Hepatocyte (in vitro differentiated cells): ENCODE results near the gene CAP1. TPM values are rescaled to one million over a fixed set of nuclear protein-coding genes. Genes with fewer than 3 reads are reported as not detected.

ENCODE experiments used
- DNase-seq: peaks from one replicate; pipeline ENCODE4 v3.0.0-alpha.2; 2016; ENCODE audit warnings: low spot score
- H2AFZ ChIP-seq: fragments of 200-600 bp; sonication (generic); 2 replicates; pipeline ENCODE4 v1.6.0; 2016; ENCODE audit warnings: antibody characterized with exemption, mild to moderate bottlenecking
- H3K27ac ChIP-seq: fragments of 200-600 bp; sonication (generic); 2 replicates; pipeline ENCODE4 v1.5.1; 2016; ENCODE audit warnings: mild to moderate bottlenecking
- H3K27me3 ChIP-seq: fragments of 200-600 bp; sonication (generic); 2 replicates; pipeline ENCODE4 v1.6.1; 2016
- H3K36me3 ChIP-seq: fragments of 200-600 bp; sonication (generic); replicated peaks from 2 replicates; pipeline ENCODE4 v1.5.1; 2016; ENCODE audit warnings: low read depth; ENCODE audit not compliant: insufficient read depth
- H3K4me1 ChIP-seq: fragments of 200-600 bp; sonication (generic); 2 replicates; pipeline ENCODE4 v1.5.1; 2016; ENCODE audit warnings: mild to moderate bottlenecking, moderate library complexity; ENCODE audit not compliant: insufficient read depth
- H3K4me2 ChIP-seq: fragments of 200-600 bp; sonication (generic); 2 replicates; pipeline ENCODE4 v1.6.0; 2016
- H3K4me3 ChIP-seq: fragments of 200-600 bp; sonication (generic); 2 replicates; pipeline ENCODE4 v1.5.1; 2016; ENCODE audit warnings: mild to moderate bottlenecking
- H3K79me2 ChIP-seq: fragments of 200-600 bp; sonication (generic); 2 replicates; pipeline ENCODE4 v1.6.0; 2017; ENCODE audit warnings: mild to moderate bottlenecking
- H3K9me2 ChIP-seq: fragments of 200-600 bp; sonication (generic); replicated peaks from 2 replicates; pipeline ENCODE4 v1.6.0; 2017; ENCODE audit warnings: mild to moderate bottlenecking; ENCODE audit not compliant: insufficient read depth
- H3K9me3 ChIP-seq: fragments of 200-600 bp; sonication (generic); 2 replicates; pipeline ENCODE4 v1.5.1; 2016; ENCODE audit warnings: low read depth, mild to moderate bottlenecking
- H4K20me1 ChIP-seq: fragments of 200-600 bp; sonication (generic); 2 replicates; pipeline ENCODE4 v1.6.0; 2016; ENCODE audit warnings: mild to moderate bottlenecking; ENCODE audit not compliant: insufficient read depth, poor library complexity, severe bottlenecking
- EZH2 ChIP-seq: fragments of 200-600 bp; sonication (generic); IDR thresholded peaks from 2 replicates; pipeline ENCODE4 v1.6.1; 2016; ENCODE audit warnings: antibody characterized with exemption, mild to moderate bottlenecking, borderline replicate concordance
- EZH2phosphoT487 ChIP-seq: fragments of 200-600 bp; sonication (generic); IDR thresholded peaks from one replicate; pipeline ENCODE4 v1.6.1; 2018; ENCODE audit warnings: antibody characterized with exemption, mild to moderate bottlenecking, low read depth, moderate library complexity; ENCODE audit not compliant: unreplicated experiment, severe bottlenecking
- WGBS: methylation state at CpG from one replicate; pipeline ENCODE4 v1.1.6; 2016; ENCODE audit warnings: low lambda C conversion rate; ENCODE audit errors: missing lambda C conversion rate; 5-methylcytosine and 5-hydroxymethylcytosine counted together
- polyA plus RNA-seq: library from polyadenylated mRNA; unstranded; fragments of >200 nt; fragmentation: Nextera tagmentation; extraction: Ambion mirVana; gene quantifications from 2 replicates; pipeline ENCODE4 v1.2.1, GENCODE V29; 2016
- total RNA-seq: library from RNA; depleted of rRNA; stranded (reverse); fragments of >200 nt; gene quantifications from 2 replicates; pipeline ENCODE4 v1.2.3, GENCODE V29; 2014
- TF ChIP-seq, protein P1 (sequence below): fragments of 200-600 bp; sonication (generic); IDR thresholded peaks from 2 replicates; pipeline ENCODE4 v1.5.1; 2016; ENCODE audit warnings: antibody characterized with exemption, mild to moderate bottlenecking; ENCODE audit not compliant: poor library complexity

CAP1 gene
- total and polyA plus RNA-seq, 2 experiments from 2014 or later, result 186 to 191 TPM

DNA sequence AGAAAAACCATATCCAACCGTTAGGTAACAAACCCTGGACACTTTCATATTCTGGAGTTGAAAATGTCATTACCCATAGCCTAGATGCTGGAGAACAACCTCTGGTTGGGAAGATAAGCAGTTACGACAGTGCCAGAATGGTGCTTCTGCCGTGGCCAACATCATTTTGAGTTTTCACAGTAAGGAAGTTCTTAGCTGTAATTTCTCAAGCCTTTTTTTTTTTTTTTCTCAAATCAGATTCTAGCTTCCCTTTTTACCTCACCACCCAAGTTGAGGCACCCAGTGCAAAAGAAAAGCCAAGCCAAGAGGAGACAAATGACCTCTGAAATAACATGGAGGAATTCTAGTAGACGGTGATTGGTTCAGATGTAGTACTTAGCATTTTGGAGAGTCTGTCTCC lies 34.7 kb downstream of the CAP1 start:
- 93% methylated on average over 4 of the region's 4 CpGs for WGBS
- Histone ChIP-seq H3K4me1 (no peaks in the 10 kb centered on the region), H3K36me3 (no peaks in the 10 kb centered on the region), H3K9me2 (no peaks in the 10 kb centered on the region), H3K79me2 (no peaks in the 10 kb centered on the region), H3K27me3 (no peaks in the 10 kb centered on the region), H3K4me3 (no peak overlapping the region), H3K4me2 (no peak overlapping the region), H3K9me3 (no peaks in the 10 kb centered on the region), H4K20me1 (no peaks in the 10 kb centered on the region), H2AFZ (no peak overlapping the region), H3K27ac (no peak overlapping the region)
- no peak for DNase-seq
- TF ChIP-seq, protein P1, sequence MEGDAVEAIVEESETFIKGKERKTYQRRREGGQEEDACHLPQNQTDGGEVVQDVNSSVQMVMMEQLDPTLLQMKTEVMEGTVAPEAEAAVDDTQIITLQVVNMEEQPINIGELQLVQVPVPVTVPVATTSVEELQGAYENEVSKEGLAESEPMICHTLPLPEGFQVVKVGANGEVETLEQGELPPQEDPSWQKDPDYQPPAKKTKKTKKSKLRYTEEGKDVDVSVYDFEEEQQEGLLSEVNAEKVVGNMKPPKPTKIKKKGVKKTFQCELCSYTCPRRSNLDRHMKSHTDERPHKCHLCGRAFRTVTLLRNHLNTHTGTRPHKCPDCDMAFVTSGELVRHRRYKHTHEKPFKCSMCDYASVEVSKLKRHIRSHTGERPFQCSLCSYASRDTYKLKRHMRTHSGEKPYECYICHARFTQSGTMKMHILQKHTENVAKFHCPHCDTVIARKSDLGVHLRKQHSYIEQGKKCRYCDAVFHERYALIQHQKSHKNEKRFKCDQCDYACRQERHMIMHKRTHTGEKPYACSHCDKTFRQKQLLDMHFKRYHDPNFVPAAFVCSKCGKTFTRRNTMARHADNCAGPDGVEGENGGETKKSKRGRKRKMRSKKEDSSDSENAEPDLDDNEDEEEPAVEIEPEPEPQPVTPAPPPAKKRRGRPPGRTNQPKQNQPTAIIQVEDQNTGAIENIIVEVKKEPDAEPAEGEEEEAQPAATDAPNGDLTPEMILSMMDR, result no peak

GRCh38 chr1:40076895-40077312 lies 36.4 kb downstream of the CAP1 start:
- H3K4me2 ChIP-seq, result no peak overlapping the region
- H3K79me2 ChIP-seq, result no peaks in the 10 kb centered on the region
- H4K20me1 ChIP-seq, result no peaks in the 10 kb centered on the region
- no peaks in the 10 kb centered on the region for H3K9me3 ChIP-seq
- H3K4me1 ChIP-seq, result no peaks in the 10 kb centered on the region
- H3K36me3 ChIP-seq, result no peaks in the 10 kb centered on the region
- no peak overlapping the region for H3K4me3 ChIP-seq
- DNase-seq, result peak; percentile 54
- H3K27me3 ChIP-seq, result no peaks in the 10 kb centered on the region
- TF ChIP-seq, protein P1, result no peak
- TF ChIP-seq EZH2phosphoT487 (no peak), EZH2 (no peak)
- peak overlapping the region; percentile 28 for H3K27ac ChIP-seq
- no peak overlapping the region for H2AFZ ChIP-seq
- H3K9me2 ChIP-seq, result no peaks in the 10 kb centered on the region
- WGBS, result 77% methylated on average over 5 of the region's 5 CpGs

- 91% methylated on average over 5 of the region's 5 CpGs for WGBS
- peak; percentile 74 for DNase-seq
Observed at GRCh38 chr1:40078512-40079333, 38.2 kb downstream of the CAP1 start.

More at GRCh38 chr1:40078512-40079333, 38.2 kb downstream of the CAP1 start:
- no peaks in the 10 kb centered on the region for H3K36me3 ChIP-seq
- no peak overlapping the region for H3K27ac ChIP-seq
- H3K9me2 ChIP-seq, result no peaks in the 10 kb centered on the region
- TF ChIP-seq EZH2 (no peak), EZH2phosphoT487 (no peak)
- TF ChIP-seq, protein P1, result peak; percentile 63
- H3K9me3 ChIP-seq, result no peaks in the 10 kb centered on the region
- H3K4me3 ChIP-seq, result no peak overlapping the region
- no peaks in the 10 kb centered on the region for H3K4me1 ChIP-seq
- H3K79me2 ChIP-seq, result no peaks in the 10 kb centered on the region
- no peaks in the 10 kb centered on the region for H4K20me1 ChIP-seq
- no peak overlapping the region for H2AFZ ChIP-seq
- no peak overlapping the region for H3K4me2 ChIP-seq
- H3K27me3 ChIP-seq, result no peaks in the 10 kb centered on the region
